DOHH2 (cell line): ENCODE data around the gene PHF14.

Source experiments
- CTCF ChIP-seq: fragments of 200-600 bp; sonication (generic); IDR thresholded peaks from one replicate; pipeline ENCODE4 v1.5.1; 2014; ENCODE audit warnings: antibody characterized with exemption, mild to moderate bottlenecking, low read depth, low read length; ENCODE audit not compliant: poor library complexity, severe bottlenecking
- EZH2phosphoT487 ChIP-seq: fragments of 200-600 bp; sonication (generic); IDR thresholded peaks from 2 replicates; pipeline ENCODE4 v1.6.1; 2017; ENCODE audit warnings: borderline replicate concordance, mild to moderate bottlenecking, antibody characterized with exemption, low read length, moderate library complexity, mixed read lengths

DNA sequence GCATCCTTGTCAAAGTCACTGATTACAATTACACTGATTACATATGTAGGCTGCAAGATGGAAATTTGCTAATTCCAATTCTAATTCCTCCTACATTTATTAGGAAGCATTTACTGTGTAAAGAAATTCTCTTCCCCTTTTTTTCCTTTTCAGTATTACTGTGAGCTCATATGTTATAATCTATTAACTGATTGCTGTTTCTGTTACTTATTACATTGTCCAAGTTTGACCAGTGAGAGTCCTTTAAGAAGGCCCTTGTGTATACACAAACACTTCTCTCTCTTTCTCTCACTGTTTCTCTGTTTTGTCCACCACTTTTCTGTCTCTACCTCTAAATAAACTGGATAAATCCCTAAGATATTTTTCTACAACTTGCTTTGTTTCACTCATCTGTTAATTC is 31.5 kb downstream of the PHF14 start:
- no peak for TF ChIP-seq CTCF
- no peak for TF ChIP-seq EZH2phosphoT487
